Nephron progenitor cell (in vitro differentiated cells): ENCODE measurements around the gene SERAC1.
"Not testable (repeated sequence)": the region's sequence is repeated elsewhere in the genome, so short reads cannot be mapped to it uniquely, and the experiment has no call there.

Experiments
- DNase-seq: peaks from one replicate; pipeline ENCODE4 v3.0.0; 2021
- H3K27ac Mint-ChIP-seq: 2 replicates; pipeline ENCODE4 v1.8.0; 2021; ENCODE audit warnings: mild to moderate bottlenecking, moderate library complexity, mixed read lengths
- H3K27me3 Mint-ChIP-seq: 2 replicates; pipeline ENCODE4 v1.8.0; 2021; ENCODE audit warnings: mild to moderate bottlenecking, low read depth, mixed read lengths; ENCODE audit not compliant: poor library complexity
- H3K36me3 Mint-ChIP-seq: 2 replicates; pipeline ENCODE4 v1.8.0; 2021; ENCODE audit warnings: low read depth, mixed read lengths
- H3K4me1 Mint-ChIP-seq: 2 replicates; pipeline ENCODE4 v1.8.0; 2021; ENCODE audit warnings: mixed read lengths
- H3K4me3 Mint-ChIP-seq: 2 replicates; pipeline ENCODE4 v1.8.0; 2021; ENCODE audit warnings: mild to moderate bottlenecking, moderate library complexity, mixed read lengths
- H3K9me3 Mint-ChIP-seq: 2 replicates; pipeline ENCODE4 v1.8.0; 2021; ENCODE audit warnings: mild to moderate bottlenecking, moderate library complexity, mixed read lengths
- TF ChIP-seq, protein P1 (sequence below): fragments of 200-600 bp; sonication (generic); IDR thresholded peaks from 2 replicates; pipeline ENCODE4 v1.5.0; 2021; ENCODE audit warnings: antibody characterized with exemption

The SERAC1 gene

GRCh38 chr6:158175111-158175510 lies 7.0 kb upstream of the SERAC1 start:
- Mint-ChIP-seq H3K27me3 (no peaks in the 10 kb centered on the region), H3K4me1 (peaks cover 4% of the 10 kb centered on the region), H3K9me3 (peaks cover 38% of the 10 kb centered on the region), H3K27ac (no peak overlapping the region), H3K4me3 (no peak overlapping the region), H3K36me3 (peaks cover 74% of the 10 kb centered on the region)
- no peak for DNase-seq
- TF ChIP-seq, protein P1, sequence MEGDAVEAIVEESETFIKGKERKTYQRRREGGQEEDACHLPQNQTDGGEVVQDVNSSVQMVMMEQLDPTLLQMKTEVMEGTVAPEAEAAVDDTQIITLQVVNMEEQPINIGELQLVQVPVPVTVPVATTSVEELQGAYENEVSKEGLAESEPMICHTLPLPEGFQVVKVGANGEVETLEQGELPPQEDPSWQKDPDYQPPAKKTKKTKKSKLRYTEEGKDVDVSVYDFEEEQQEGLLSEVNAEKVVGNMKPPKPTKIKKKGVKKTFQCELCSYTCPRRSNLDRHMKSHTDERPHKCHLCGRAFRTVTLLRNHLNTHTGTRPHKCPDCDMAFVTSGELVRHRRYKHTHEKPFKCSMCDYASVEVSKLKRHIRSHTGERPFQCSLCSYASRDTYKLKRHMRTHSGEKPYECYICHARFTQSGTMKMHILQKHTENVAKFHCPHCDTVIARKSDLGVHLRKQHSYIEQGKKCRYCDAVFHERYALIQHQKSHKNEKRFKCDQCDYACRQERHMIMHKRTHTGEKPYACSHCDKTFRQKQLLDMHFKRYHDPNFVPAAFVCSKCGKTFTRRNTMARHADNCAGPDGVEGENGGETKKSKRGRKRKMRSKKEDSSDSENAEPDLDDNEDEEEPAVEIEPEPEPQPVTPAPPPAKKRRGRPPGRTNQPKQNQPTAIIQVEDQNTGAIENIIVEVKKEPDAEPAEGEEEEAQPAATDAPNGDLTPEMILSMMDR: no peak

- Mint-ChIP-seq H3K36me3 (peaks cover 68% of the 10 kb centered on the region), H3K4me3 (no peak overlapping the region), H3K9me3 (peaks cover 32% of the 10 kb centered on the region), H3K4me1 (peaks cover 4% of the 10 kb centered on the region), H3K27me3 (no peaks in the 10 kb centered on the region), H3K27ac (no peak overlapping the region)
- TF ChIP-seq, protein P1: no peak
- DNase-seq: no peak
Measured at GRCh38 chr6:158174514-158174913, 6.5 kb upstream of the SERAC1 start.

GRCh38 chr6:158174024-158174423 lies 6.0 kb upstream of the SERAC1 start:
- TF ChIP-seq, protein P1: no peak
- Mint-ChIP-seq H3K9me3 (peaks cover 27% of the 10 kb centered on the region), H3K4me3 (no peak overlapping the region), H3K27me3 (no peaks in the 10 kb centered on the region), H3K27ac (no peak overlapping the region), H3K36me3 (peaks cover 64% of the 10 kb centered on the region), H3K4me1 (peaks cover 4% of the 10 kb centered on the region)
- DNase-seq: no peak

GRCh38 chr6:158172001-158172400 lies 3.9 kb upstream of the SERAC1 start:
- TF ChIP-seq, protein P1: no peak
- peaks cover 10% of the 10 kb centered on the region for H3K4me1 Mint-ChIP-seq
- H3K27me3 Mint-ChIP-seq: peaks cover 3% of the 10 kb centered on the region
- no peak for DNase-seq
- H3K4me3 Mint-ChIP-seq: no peak overlapping the region
- H3K36me3 Mint-ChIP-seq: peaks cover 43% of the 10 kb centered on the region
- H3K27ac Mint-ChIP-seq: no peak overlapping the region
- peaks cover 7% of the 10 kb centered on the region for H3K9me3 Mint-ChIP-seq

DNA sequence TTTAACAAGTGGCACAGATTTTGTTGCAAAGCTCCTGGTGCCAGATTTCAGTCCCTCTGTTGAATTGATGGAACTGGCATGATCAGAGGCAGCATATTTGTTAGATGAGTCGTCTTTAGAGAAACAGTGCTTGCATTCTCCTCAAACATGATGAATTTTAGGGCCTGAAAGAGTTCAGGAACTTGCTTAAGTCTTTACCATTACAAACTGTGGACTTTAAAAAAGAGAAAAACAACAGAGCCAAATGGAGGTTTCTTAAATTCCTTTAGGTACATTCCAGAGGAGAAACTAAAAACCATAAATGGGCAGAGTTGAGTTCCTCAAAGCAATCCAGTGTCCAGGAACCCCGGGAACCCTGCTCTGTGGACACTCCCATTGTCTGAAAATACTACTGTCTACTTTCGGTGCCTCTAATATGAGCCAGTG lies 2.6 kb upstream of the SERAC1 start:
- H3K4me3 Mint-ChIP-seq: no peak overlapping the region

GRCh38 chr6:158169634-158170033 lies 1.6 kb upstream of the SERAC1 start:
- Mint-ChIP-seq H3K4me1 (peaks cover 15% of the 10 kb centered on the region), H3K36me3 (peaks cover 33% of the 10 kb centered on the region)
- not testable (repeated sequence) for H3K4me3 Mint-ChIP-seq, H3K27ac Mint-ChIP-seq, H3K27me3 Mint-ChIP-seq, DNase-seq, H3K9me3 Mint-ChIP-seq

More for the DNA sequence above, 2.6 kb upstream of the SERAC1 start:
- Mint-ChIP-seq H3K9me3 (no peaks in the 10 kb centered on the region), H3K27ac (no peak overlapping the region), H3K4me1 (peaks cover 15% of the 10 kb centered on the region), H3K36me3 (peaks cover 33% of the 10 kb centered on the region), H3K27me3 (peaks cover 3% of the 10 kb centered on the region)
- TF ChIP-seq, protein P1: no peak
- no peak for DNase-seq
